A549 (cell line): Measurements from ENCODE around the gene CDH7.

ENCODE experiments used
- CTCF ChIP-seq: fragments of >200 bp; sonication (Bioruptor Twin); formaldehyde crosslinking; IDR thresholded peaks from 3 replicates; pipeline ENCODE4 v1.5.1; 2016
- EP300 ChIP-seq, 2 experiments: fragments of >200 bp; sonication (Bioruptor Twin); formaldehyde crosslinking; IDR thresholded peaks; 2 replicates in 1 of 2; 3 replicates in 1 of 2; pipeline ENCODE4 v1.6.1; 2016 to 2017
- RFX5 ChIP-seq: fragments of 450-650 bp; IDR thresholded peaks from 2 replicates; pipeline ENCODE4 v1.7.1; 2014; ENCODE audit warnings: antibody characterized with exemption, mild to moderate bottlenecking, moderate library complexity
- TF ChIP-seq, protein P1 (sequence below): fragments of 450-650 bp; IDR thresholded peaks from 2 replicates; pipeline ENCODE4 v1.6.1; 2014; ENCODE audit warnings: antibody characterized with exemption

GRCh38 chr18:65876310-65876709 is 125.5 kb downstream of the CDH7 start:
- no peak for TF ChIP-seq CTCF
- no peak for TF ChIP-seq RFX5
- TF ChIP-seq, protein P1, sequence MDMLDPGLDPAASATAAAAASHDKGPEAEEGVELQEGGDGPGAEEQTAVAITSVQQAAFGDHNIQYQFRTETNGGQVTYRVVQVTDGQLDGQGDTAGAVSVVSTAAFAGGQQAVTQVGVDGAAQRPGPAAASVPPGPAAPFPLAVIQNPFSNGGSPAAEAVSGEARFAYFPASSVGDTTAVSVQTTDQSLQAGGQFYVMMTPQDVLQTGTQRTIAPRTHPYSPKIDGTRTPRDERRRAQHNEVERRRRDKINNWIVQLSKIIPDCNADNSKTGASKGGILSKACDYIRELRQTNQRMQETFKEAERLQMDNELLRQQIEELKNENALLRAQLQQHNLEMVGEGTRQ, result no peak
- no peak for TF ChIP-seq EP300 (IDR thresholded peaks at IDR 0.05)
